Astrocyte of the cerebellum (primary cell): Measurements from ENCODE around the gene LY6G5C.

ENCODE experiments used
- DNase-seq: peaks from one replicate; pipeline ENCODE4 v3.0.0-alpha.2; 2011; ENCODE audit warnings: low read depth
- H3K4me3 ChIP-seq: 2 replicates; pipeline ENCODE4 v1.5.1; 2011; ENCODE audit warnings: mild to moderate bottlenecking, low read depth, low read length, moderate library complexity
- CTCF ChIP-seq: IDR thresholded peaks from 2 replicates; pipeline ENCODE4 v1.5.1; 2012; ENCODE audit warnings: low read length, low read depth, moderate library complexity, mild to moderate bottlenecking; ENCODE audit errors: missing control alignments
- in situ Hi-C: cut with HindIII; loops from 2 replicates; pipeline ENCODE4 v1.10.0; 2017; ENCODE audit warnings: low sequenced_read_pairs

LY6G5C gene

GRCh38 chr6:31659649-31660380, 21.1 kb downstream of the LY6G5C start:
- TF ChIP-seq CTCF = no peak
- in situ Hi-C loops = no loop called here
- no peak for DNase-seq
- peak overlapping the region; percentile 87 for H3K4me3 ChIP-seq

- peak overlapping the region; percentile 87 for H3K4me3 ChIP-seq
- in situ Hi-C loops = no loop called here
- no peak for DNase-seq
- no peak for TF ChIP-seq CTCF
These were observed 21.8 kb downstream of the LY6G5C start for GRCh38 chr6:31658983-31659648.

GRCh38 chr6:31658158-31658688, 22.6 kb downstream of the LY6G5C start:
- no peak overlapping the region for H3K4me3 ChIP-seq
- in situ Hi-C loops = no loop called here
- TF ChIP-seq CTCF = no peak
- DNase-seq = no peak

- no peak for DNase-seq
- in situ Hi-C loops = no loop called here
- no peak for TF ChIP-seq CTCF
- no peak overlapping the region for H3K4me3 ChIP-seq
These were observed 23.3 kb downstream of the LY6G5C start for GRCh38 chr6:31657406-31658157.

GRCh38 chr6:31655349-31656237, 25.3 kb downstream of the LY6G5C start, which contains the start of gene APOM:
Gene APOM (plus strand): TSS chr6:31655894. CDS start chr6:31655967, 73 bp downstream.
- no peak for DNase-seq
- no peak within 1 kb of the TSS for H3K4me3 ChIP-seq
- no peak for TF ChIP-seq CTCF
- in situ Hi-C loops = no loop called here
